ENCODE results near the gene WWOX.

WWOX gene

GRCh38 chr16:78551487-78552085 is 452.1 kb downstream of the WWOX start:
- DNase-seq (ENCODE audit: low read depth): no peak
- no peak overlapping the region for H3K9ac ChIP-seq (ENCODE audit: low read length)
- H3K9me3 ChIP-seq (ENCODE audit: control insufficient read depth, low read length): no peaks in the 10 kb centered on the region
- H3K36me3 ChIP-seq (ENCODE audit: control insufficient read depth, insufficient read depth, low read length, severe bottlenecking): no peaks in the 10 kb centered on the region
- H3K27me3 ChIP-seq (replicated peaks; ENCODE audit: control insufficient read depth, insufficient read depth, low read length): no peaks in the 10 kb centered on the region
- H3K4me3 ChIP-seq (ENCODE audit: low read length): no peak overlapping the region
- H3K4me1 ChIP-seq (ENCODE audit: control insufficient read depth, insufficient read depth, low read length): no peaks in the 10 kb centered on the region

- no peaks in the 10 kb centered on the region for H3K36me3 ChIP-seq (ENCODE audit: control insufficient read depth, insufficient read depth, low read length, severe bottlenecking)
- no peak overlapping the region for H3K4me3 ChIP-seq (ENCODE audit: low read length)
- H3K4me1 ChIP-seq (ENCODE audit: control insufficient read depth, insufficient read depth, low read length): no peaks in the 10 kb centered on the region
- H3K27me3 ChIP-seq (replicated peaks; ENCODE audit: control insufficient read depth, insufficient read depth, low read length): no peaks in the 10 kb centered on the region
- no peak overlapping the region for H3K9ac ChIP-seq (ENCODE audit: low read length)
- no peaks in the 10 kb centered on the region for H3K9me3 ChIP-seq (ENCODE audit: control insufficient read depth, low read length)
- no peak for DNase-seq (ENCODE audit: low read depth)
Observed at GRCh38 chr16:78552106-78552675, 452.7 kb downstream of the WWOX start.

- Histone ChIP-seq H3K9me3 (ENCODE audit: control insufficient read depth, low read length) (no peaks in the 10 kb centered on the region), H3K27me3 (replicated peaks; ENCODE audit: control insufficient read depth, insufficient read depth, low read length) (no peaks in the 10 kb centered on the region), H3K4me1 (ENCODE audit: control insufficient read depth, insufficient read depth, low read length) (no peaks in the 10 kb centered on the region), H3K36me3 (ENCODE audit: control insufficient read depth, insufficient read depth, low read length, severe bottlenecking) (no peaks in the 10 kb centered on the region), H3K9ac (ENCODE audit: low read length) (no peak overlapping the region), H3K4me3 (ENCODE audit: low read length) (no peak overlapping the region)
- no peak for DNase-seq (ENCODE audit: low read depth)
Observed at GRCh38 chr16:78552716-78553115, 453.3 kb downstream of the WWOX start.

GRCh38 chr16:78553268-78554039 is 454.0 kb downstream of the WWOX start:
- Histone ChIP-seq H3K36me3 (ENCODE audit: control insufficient read depth, insufficient read depth, low read length, severe bottlenecking) (no peaks in the 10 kb centered on the region), H3K27me3 (replicated peaks; ENCODE audit: control insufficient read depth, insufficient read depth, low read length) (no peaks in the 10 kb centered on the region), H3K4me3 (ENCODE audit: low read length) (no peak overlapping the region), H3K9me3 (ENCODE audit: control insufficient read depth, low read length) (no peaks in the 10 kb centered on the region), H3K4me1 (ENCODE audit: control insufficient read depth, insufficient read depth, low read length) (no peaks in the 10 kb centered on the region), H3K9ac (ENCODE audit: low read length) (no peak overlapping the region)
- DNase-seq (ENCODE audit: low read depth): no peak

- no peak for DNase-seq (ENCODE audit: low read depth)
- H3K9ac ChIP-seq (ENCODE audit: low read length): no peak overlapping the region
- no peaks in the 10 kb centered on the region for H3K27me3 ChIP-seq (replicated peaks; ENCODE audit: control insufficient read depth, insufficient read depth, low read length)
- no peaks in the 10 kb centered on the region for H3K36me3 ChIP-seq (ENCODE audit: control insufficient read depth, insufficient read depth, low read length, severe bottlenecking)
- no peaks in the 10 kb centered on the region for H3K4me1 ChIP-seq (ENCODE audit: control insufficient read depth, insufficient read depth, low read length)
- no peaks in the 10 kb centered on the region for H3K9me3 ChIP-seq (ENCODE audit: control insufficient read depth, low read length)
- H3K4me3 ChIP-seq (ENCODE audit: low read length): no peak overlapping the region
Observed at GRCh38 chr16:78556421-78556820, 457.0 kb downstream of the WWOX start.

- Histone ChIP-seq H3K4me1 (ENCODE audit: control insufficient read depth, insufficient read depth, low read length) (no peaks in the 10 kb centered on the region), H3K27me3 (replicated peaks; ENCODE audit: control insufficient read depth, insufficient read depth, low read length) (no peaks in the 10 kb centered on the region), H3K4me3 (ENCODE audit: low read length) (no peak overlapping the region), H3K9me3 (ENCODE audit: control insufficient read depth, low read length) (peaks cover 3% of the 10 kb centered on the region), H3K36me3 (ENCODE audit: control insufficient read depth, insufficient read depth, low read length, severe bottlenecking) (no peaks in the 10 kb centered on the region), H3K9ac (ENCODE audit: low read length) (no peak overlapping the region)
- no peak for DNase-seq (ENCODE audit: low read depth)
Observed at GRCh38 chr16:78560997-78561396, 461.5 kb downstream of the WWOX start.

GRCh38 chr16:78562111-78562510 is 462.7 kb downstream of the WWOX start:
- H3K4me3 ChIP-seq (ENCODE audit: low read length): no peak overlapping the region
- no peak overlapping the region for H3K9ac ChIP-seq (ENCODE audit: low read length)
- no peaks in the 10 kb centered on the region for H3K36me3 ChIP-seq (ENCODE audit: control insufficient read depth, insufficient read depth, low read length, severe bottlenecking)
- peaks cover 3% of the 10 kb centered on the region for H3K9me3 ChIP-seq (ENCODE audit: control insufficient read depth, low read length)
- no peaks in the 10 kb centered on the region for H3K27me3 ChIP-seq (replicated peaks; ENCODE audit: control insufficient read depth, insufficient read depth, low read length)
- DNase-seq (ENCODE audit: low read depth): no peak
- H3K4me1 ChIP-seq (ENCODE audit: control insufficient read depth, insufficient read depth, low read length): no peaks in the 10 kb centered on the region

- no peak overlapping the region for H3K4me3 ChIP-seq (ENCODE audit: low read length)
- no peak for DNase-seq (ENCODE audit: low read depth)
- no peaks in the 10 kb centered on the region for H3K36me3 ChIP-seq (ENCODE audit: control insufficient read depth, insufficient read depth, low read length, severe bottlenecking)
- H3K4me1 ChIP-seq (ENCODE audit: control insufficient read depth, insufficient read depth, low read length): no peaks in the 10 kb centered on the region
- H3K9ac ChIP-seq (ENCODE audit: low read length): no peak overlapping the region
- H3K9me3 ChIP-seq (ENCODE audit: control insufficient read depth, low read length): peaks cover 3% of the 10 kb centered on the region
- no peaks in the 10 kb centered on the region for H3K27me3 ChIP-seq (replicated peaks; ENCODE audit: control insufficient read depth, insufficient read depth, low read length)
Observed at GRCh38 chr16:78562650-78563049, 463.2 kb downstream of the WWOX start.

GRCh38 chr16:78563905-78564304 is 464.5 kb downstream of the WWOX start:
- Histone ChIP-seq H3K36me3 (ENCODE audit: control insufficient read depth, insufficient read depth, low read length, severe bottlenecking) (no peaks in the 10 kb centered on the region), H3K4me3 (ENCODE audit: low read length) (no peak overlapping the region), H3K27me3 (replicated peaks; ENCODE audit: control insufficient read depth, insufficient read depth, low read length) (no peaks in the 10 kb centered on the region), H3K4me1 (ENCODE audit: control insufficient read depth, insufficient read depth, low read length) (no peaks in the 10 kb centered on the region), H3K9ac (ENCODE audit: low read length) (no peak overlapping the region), H3K9me3 (ENCODE audit: control insufficient read depth, low read length) (peaks cover 3% of the 10 kb centered on the region)
- no peak for DNase-seq (ENCODE audit: low read depth)

- peaks cover 3% of the 10 kb centered on the region for H3K9me3 ChIP-seq (ENCODE audit: control insufficient read depth, low read length)
- H3K4me1 ChIP-seq (ENCODE audit: control insufficient read depth, insufficient read depth, low read length): peaks cover 2% of the 10 kb centered on the region
- no peak overlapping the region for H3K4me3 ChIP-seq (ENCODE audit: low read length)
- H3K27me3 ChIP-seq (replicated peaks; ENCODE audit: control insufficient read depth, insufficient read depth, low read length): no peaks in the 10 kb centered on the region
- no peak for DNase-seq (ENCODE audit: low read depth)
- no peaks in the 10 kb centered on the region for H3K36me3 ChIP-seq (ENCODE audit: control insufficient read depth, insufficient read depth, low read length, severe bottlenecking)
- no peak overlapping the region for H3K9ac ChIP-seq (ENCODE audit: low read length)
Observed at GRCh38 chr16:78566397-78567073, 467.1 kb downstream of the WWOX start.

GRCh38 chr16:78570399-78571141 is 471.1 kb downstream of the WWOX start:
- no peak overlapping the region for H3K4me3 ChIP-seq (ENCODE audit: low read length)
- H3K36me3 ChIP-seq (ENCODE audit: control insufficient read depth, insufficient read depth, low read length, severe bottlenecking): no peaks in the 10 kb centered on the region
- no peaks in the 10 kb centered on the region for H3K9me3 ChIP-seq (ENCODE audit: control insufficient read depth, low read length)
- H3K4me1 ChIP-seq (ENCODE audit: control insufficient read depth, insufficient read depth, low read length): peaks cover 9% of the 10 kb centered on the region
- H3K9ac ChIP-seq (ENCODE audit: low read length): no peak overlapping the region
- H3K27me3 ChIP-seq (replicated peaks; ENCODE audit: control insufficient read depth, insufficient read depth, low read length): no peaks in the 10 kb centered on the region
- no peak for DNase-seq (ENCODE audit: low read depth)
